HEK293T (cell line): ENCODE data around the gene CCNE1.

Experiments
- ARNT ChIP-seq: fragments of 450-650 bp; IDR thresholded peaks from 2 replicates; pipeline ENCODE4 v1.6.1; 2017; ENCODE audit warnings: mild to moderate bottlenecking
- BHLHE40 ChIP-seq: fragments of 450-650 bp; IDR thresholded peaks from 2 replicates; pipeline ENCODE4 v1.6.1; 2016; ENCODE audit warnings: mild to moderate bottlenecking, moderate library complexity, borderline replicate concordance
- ELF4 ChIP-seq: fragments of 450-650 bp; IDR thresholded peaks from 2 replicates; pipeline ENCODE4 v1.6.1; 2017; ENCODE audit warnings: antibody characterized with exemption
- FOXA1 ChIP-seq: fragments of 450-650 bp; IDR thresholded peaks from 2 replicates; pipeline ENCODE4 v1.6.1; 2016; ENCODE audit warnings: mild to moderate bottlenecking
- FOXK2 ChIP-seq: fragments of 450-650 bp; IDR thresholded peaks from 2 replicates; pipeline ENCODE4 v1.6.1; 2016; ENCODE audit warnings: mild to moderate bottlenecking
- FOXM1 ChIP-seq: fragments of 450-650 bp; IDR thresholded peaks from 2 replicates; pipeline ENCODE4 v1.6.1; 2017; ENCODE audit warnings: mild to moderate bottlenecking, borderline replicate concordance
- L3MBTL2 ChIP-seq: fragments of 450-650 bp; conservative IDR thresholded peaks from 2 replicates; pipeline ENCODE4 v1.6.1; 2016; ENCODE audit warnings: mild to moderate bottlenecking
- NFRKB ChIP-seq: fragments of 450-650 bp; IDR thresholded peaks from 2 replicates; pipeline ENCODE4 v1.6.1; 2016; ENCODE audit warnings: mild to moderate bottlenecking, moderate library complexity
- SP1 ChIP-seq: fragments of 450-650 bp; IDR thresholded peaks from 2 replicates; pipeline ENCODE4 v1.6.1; 2017
- TARDBP ChIP-seq: fragments of 450-650 bp; IDR thresholded peaks from 2 replicates; pipeline ENCODE4 v1.6.1; 2016
- ZNF384 ChIP-seq: fragments of 450-650 bp; IDR thresholded peaks from 2 replicates; pipeline ENCODE4 v1.6.1; 2016

DNA sequence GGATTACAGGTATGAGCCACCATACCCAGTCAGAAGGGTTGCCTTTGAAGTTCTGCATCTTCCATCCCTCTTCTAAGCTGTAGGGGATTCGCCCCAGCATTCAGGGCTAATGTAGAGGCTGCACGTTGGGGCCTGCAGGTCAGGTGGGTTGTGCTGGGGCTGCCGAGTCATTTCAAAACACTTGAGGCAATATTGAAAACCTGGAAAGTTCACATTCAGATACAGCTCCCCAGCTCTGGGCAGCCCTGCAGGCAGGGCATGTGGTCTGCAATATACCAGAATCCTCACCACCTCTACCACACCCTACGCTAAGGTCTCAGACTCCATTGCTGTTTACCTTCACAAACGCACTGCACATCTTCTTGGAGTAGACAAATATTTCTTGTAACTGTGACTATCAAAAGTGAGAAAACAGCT lies 24.6 kb downstream of the CCNE1 start:
- TF ChIP-seq L3MBTL2 (no peak), BHLHE40 (no peak), ELF4 (no peak), FOXA1 (no peak), NFRKB (no peak), SP1 (no peak), FOXM1 (no peak), ZNF384 (no peak), ARNT (no peak), TARDBP (no peak), FOXK2 (no peak)
